ENCODE measurements around the gene GALNS. TPM values are rescaled to one million over a fixed set of nuclear protein-coding genes. Genes with fewer than 3 reads are reported as not detected.

GALNS gene
- total RNA-seq, 2 donors from 2014 or later: 24.8 to 38.7 TPM

DNA sequence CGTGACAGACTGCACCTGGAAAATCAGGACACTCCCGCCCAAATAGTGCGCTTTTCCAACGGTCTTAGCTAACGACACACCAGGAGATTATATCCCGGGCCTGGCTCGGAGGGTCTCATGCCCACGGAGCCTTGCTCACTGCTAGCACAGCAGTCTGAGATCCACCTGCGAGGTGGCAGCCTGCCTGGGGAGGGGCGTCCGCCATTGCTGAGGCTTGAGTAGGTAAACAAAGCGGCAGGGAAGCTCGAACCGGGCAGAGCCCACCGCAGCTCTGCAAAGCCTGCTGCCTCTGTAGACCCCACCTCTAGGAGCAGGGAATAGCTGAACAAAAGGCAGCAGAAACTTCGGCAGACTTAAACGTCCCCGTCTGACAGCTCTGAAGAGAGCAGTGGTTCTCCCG lies 5.1 kb downstream of the GALNS start:
- Histone ChIP-seq H3K36me3 (no peaks in the 10 kb centered on the region), H3K27ac (no peak overlapping the region), H3K4me1 (ENCODE audit: control insufficient read depth in 1 of 2, low read depth in 2 of 2) (peaks cover 11 to 13% of the 10 kb centered on the region in 2 donors), H3K9me3 (no peaks in the 10 kb centered on the region), H3K27me3 (replicated peaks; ENCODE audit: insufficient read depth) (no peaks in the 10 kb centered on the region), H3K4me3 (no peak overlapping the region)
- no peak for ATAC-seq (ENCODE audit: insufficient number of reproducible peaks, low FRiP score, low read depth)
- TF ChIP-seq, protein P1, sequence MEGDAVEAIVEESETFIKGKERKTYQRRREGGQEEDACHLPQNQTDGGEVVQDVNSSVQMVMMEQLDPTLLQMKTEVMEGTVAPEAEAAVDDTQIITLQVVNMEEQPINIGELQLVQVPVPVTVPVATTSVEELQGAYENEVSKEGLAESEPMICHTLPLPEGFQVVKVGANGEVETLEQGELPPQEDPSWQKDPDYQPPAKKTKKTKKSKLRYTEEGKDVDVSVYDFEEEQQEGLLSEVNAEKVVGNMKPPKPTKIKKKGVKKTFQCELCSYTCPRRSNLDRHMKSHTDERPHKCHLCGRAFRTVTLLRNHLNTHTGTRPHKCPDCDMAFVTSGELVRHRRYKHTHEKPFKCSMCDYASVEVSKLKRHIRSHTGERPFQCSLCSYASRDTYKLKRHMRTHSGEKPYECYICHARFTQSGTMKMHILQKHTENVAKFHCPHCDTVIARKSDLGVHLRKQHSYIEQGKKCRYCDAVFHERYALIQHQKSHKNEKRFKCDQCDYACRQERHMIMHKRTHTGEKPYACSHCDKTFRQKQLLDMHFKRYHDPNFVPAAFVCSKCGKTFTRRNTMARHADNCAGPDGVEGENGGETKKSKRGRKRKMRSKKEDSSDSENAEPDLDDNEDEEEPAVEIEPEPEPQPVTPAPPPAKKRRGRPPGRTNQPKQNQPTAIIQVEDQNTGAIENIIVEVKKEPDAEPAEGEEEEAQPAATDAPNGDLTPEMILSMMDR (IDR thresholded peaks at IDR 0.05): no peak
- DNase-seq (ENCODE audit: low spot score): no peak

DNA sequence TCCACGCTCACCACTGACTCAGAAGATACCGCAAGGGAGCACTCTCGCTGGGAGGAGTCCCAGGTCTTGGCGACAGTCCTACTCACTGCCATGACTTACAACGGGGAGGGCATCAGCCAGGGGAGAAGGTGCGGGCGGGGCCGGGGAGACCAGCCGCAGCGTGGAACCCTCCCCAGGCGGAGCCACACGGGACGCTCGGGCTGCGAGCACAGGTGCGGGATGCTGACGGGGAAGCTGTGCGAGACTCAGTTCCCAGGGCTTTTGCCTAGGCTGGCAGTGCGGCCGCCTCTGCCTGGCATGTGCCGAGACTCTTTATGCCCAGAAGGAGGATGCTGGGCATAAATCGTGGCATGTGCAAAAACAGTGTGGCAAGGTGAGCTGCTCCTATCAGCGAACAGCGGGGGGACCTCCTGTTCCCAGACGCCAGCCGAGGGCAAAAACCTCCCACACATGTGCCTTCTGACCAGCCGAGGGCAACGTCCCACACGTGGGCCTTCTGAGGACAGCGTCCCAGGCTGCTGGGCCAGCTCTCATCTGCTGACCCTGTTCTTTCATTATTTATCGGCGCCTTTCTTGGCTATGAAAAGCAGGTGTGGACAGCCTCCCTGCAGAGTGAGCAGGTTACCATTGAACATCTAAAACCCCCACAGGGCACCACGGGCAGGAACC lies 6.1 kb downstream of the GALNS start:
- no peak for ATAC-seq (ENCODE audit: insufficient number of reproducible peaks, low FRiP score, low read depth)
- TF ChIP-seq, protein P1 (IDR thresholded peaks at IDR 0.05): no peak
- DNase-seq (ENCODE audit: low spot score): no peak
- Histone ChIP-seq H3K4me3 (no peak overlapping the region), H3K9me3 (no peaks in the 10 kb centered on the region), H3K27ac (no peak overlapping the region), H3K36me3 (no peaks in the 10 kb centered on the region), H3K27me3 (replicated peaks; ENCODE audit: insufficient read depth) (no peaks in the 10 kb centered on the region), H3K4me1 (ENCODE audit: control insufficient read depth in 1 of 2, low read depth in 2 of 2) (peaks cover 6 to 7% of the 10 kb centered on the region in 2 donors)

DNA sequence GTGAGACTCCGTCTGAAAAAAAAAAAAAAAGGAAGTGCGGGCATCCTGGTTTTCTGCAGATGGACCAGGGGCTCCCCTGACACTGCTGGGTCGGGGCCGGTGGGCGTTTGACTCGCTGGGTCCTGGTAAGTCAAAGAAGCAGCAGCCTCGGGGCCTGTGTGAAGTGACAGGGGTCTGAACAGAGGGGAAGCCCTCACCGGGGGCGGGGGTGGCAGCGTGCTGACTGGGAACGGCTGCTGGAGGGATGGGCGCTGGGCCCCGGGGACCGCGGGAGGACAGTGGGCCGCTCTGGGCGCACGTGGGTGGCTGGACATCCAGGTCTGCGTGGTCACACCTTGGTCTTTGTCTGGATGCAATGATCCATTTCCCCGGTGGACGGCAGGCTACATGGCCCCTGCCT lies 8.2 kb downstream of the GALNS start:
- Histone ChIP-seq H3K36me3 (no peaks in the 10 kb centered on the region), H3K27me3 (replicated peaks; ENCODE audit: insufficient read depth) (no peaks in the 10 kb centered on the region), H3K9me3 (no peaks in the 10 kb centered on the region), H3K4me1 (ENCODE audit: control insufficient read depth in 1 of 2, low read depth in 2 of 2) (no peaks in the 10 kb centered on the region), H3K27ac (no peak overlapping the region), H3K4me3 (no peak overlapping the region)
- TF ChIP-seq, protein P1 (IDR thresholded peaks at IDR 0.05): no peak
- DNase-seq (ENCODE audit: low spot score) (no peak), ATAC-seq (ENCODE audit: insufficient number of reproducible peaks, low FRiP score, low read depth) (no peak)

DNA sequence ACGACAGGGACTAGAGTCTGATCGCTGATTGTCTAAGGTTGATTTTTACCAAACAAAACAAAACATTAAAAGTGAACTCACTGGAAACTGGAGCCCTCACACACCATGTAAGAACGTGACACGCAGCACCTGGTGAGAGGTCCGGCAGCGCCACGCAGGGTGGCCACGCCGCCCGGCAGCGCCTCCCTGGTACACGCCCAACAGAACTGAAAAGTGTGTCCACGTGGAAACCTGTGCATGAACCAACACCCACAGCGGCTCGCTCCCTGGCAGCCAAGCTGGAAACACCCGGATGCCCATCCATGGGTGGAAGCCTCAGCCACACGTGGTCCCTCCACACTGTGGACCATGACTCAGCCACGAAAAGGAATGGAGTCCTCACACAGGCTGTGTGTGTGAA lies 9.1 kb downstream of the GALNS start:
- Histone ChIP-seq H3K27ac (no peak overlapping the region), H3K36me3 (no peaks in the 10 kb centered on the region), H3K4me3 (no peak overlapping the region), H3K27me3 (replicated peaks; ENCODE audit: insufficient read depth) (no peaks in the 10 kb centered on the region), H3K9me3 (no peaks in the 10 kb centered on the region), H3K4me1 (ENCODE audit: control insufficient read depth in 1 of 2, low read depth in 2 of 2) (no peaks in the 10 kb centered on the region)
- TF ChIP-seq, protein P1 (IDR thresholded peaks at IDR 0.05): no peak
- no peak for DNase-seq (ENCODE audit: low spot score)
- no peak for ATAC-seq (ENCODE audit: insufficient number of reproducible peaks, low FRiP score, low read depth)

DNA sequence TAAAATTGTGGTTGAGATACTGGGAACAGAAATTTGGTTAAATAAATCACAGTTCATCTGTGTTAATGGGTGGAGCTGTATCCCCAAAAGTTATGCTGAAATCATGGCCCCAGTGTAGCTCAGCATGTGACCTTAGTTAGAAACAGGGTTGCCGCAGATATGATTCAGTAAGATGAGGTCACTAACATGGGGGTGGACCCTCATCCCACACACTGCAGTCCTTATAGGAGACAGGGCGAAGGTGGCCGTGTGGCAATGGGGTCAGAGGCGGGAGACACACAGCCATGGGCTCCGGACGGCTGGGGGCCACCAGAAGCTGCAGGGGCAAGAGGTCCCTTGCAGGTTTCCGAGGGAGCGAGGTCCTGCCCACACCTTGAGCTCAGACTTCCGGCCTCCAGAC lies 10.7 kb downstream of the GALNS start:
- no peaks in the 10 kb centered on the region for H3K36me3 ChIP-seq
- no peak overlapping the region for H3K27ac ChIP-seq
- no peaks in the 10 kb centered on the region for H3K9me3 ChIP-seq
- no peaks in the 10 kb centered on the region for H3K4me1 ChIP-seq (ENCODE audit: control insufficient read depth in 1 of 2, low read depth in 2 of 2)
- DNase-seq (ENCODE audit: low spot score) (no peak), ATAC-seq (ENCODE audit: insufficient number of reproducible peaks, low FRiP score, low read depth) (no peak)
- TF ChIP-seq, protein P1 (IDR thresholded peaks at IDR 0.05): no peak
- no peaks in the 10 kb centered on the region for H3K27me3 ChIP-seq (replicated peaks; ENCODE audit: insufficient read depth)
- H3K4me3 ChIP-seq: no peak overlapping the region
